Stimulated activated CD8-positive, alpha-beta memory T cell treated with anti-CD3 and anti-CD28 coated beads, Interleukin-12 subunit alpha, Interleukin-12 subunit beta, amount 100 ng/mL, for 1 hour (primary cell): ENCODE results near the gene UNK.

Source experiments
- DNase-seq: peaks from one replicate; pipeline ENCODE4 v3.0.0-alpha.2; 2020; ENCODE audit warnings: low read depth

The UNK gene

GRCh38 chr17:75836605-75837004 is 52.0 kb downstream of the UNK start:
- no peak for DNase-seq

GRCh38 chr17:75837899-75838298 is 53.3 kb downstream of the UNK start:
- DNase-seq = no peak

GRCh38 chr17:75838410-75838809 is 53.8 kb downstream of the UNK start:
- DNase-seq = no peak

GRCh38 chr17:75839942-75840798 is 55.6 kb downstream of the UNK start:
- no peak for DNase-seq

GRCh38 chr17:75840799-75841164 is 56.2 kb downstream of the UNK start:
- no peak for DNase-seq

GRCh38 chr17:75842411-75842810 is 57.8 kb downstream of the UNK start:
- no peak for DNase-seq

- DNase-seq = no peak
These were observed 58.5 kb downstream of the UNK start for GRCh38 chr17:75842963-75843576.

- DNase-seq = no peak
These were observed 59.2 kb downstream of the UNK start, which contains the start of gene UNC13D for GRCh38 chr17:75843577-75844529. Gene UNC13D, minus strand, starts transcription at chr17:75844404. Its CDS starts 67 bp downstream, at chr17:75844337.

GRCh38 chr17:75844530-75845057 is 60.0 kb downstream of the UNK start:
- DNase-seq = no peak

GRCh38 chr17:75845058-75845711 is 60.6 kb downstream of the UNK start:
- no peak for DNase-seq

- no peak for DNase-seq
These were observed 61.5 kb downstream of the UNK start for GRCh38 chr17:75845933-75846691.

GRCh38 chr17:75846692-75847613 is 62.3 kb downstream of the UNK start:
- no peak for DNase-seq

- DNase-seq = no peak
These were observed 63.3 kb downstream of the UNK start for GRCh38 chr17:75847614-75848522.

GRCh38 chr17:75848523-75849278 is 64.1 kb downstream of the UNK start:
- DNase-seq = peak; percentile 76

GRCh38 chr17:75849279-75849646 is 64.7 kb downstream of the UNK start:
- DNase-seq = no peak

GRCh38 chr17:75849724-75850123 is 65.1 kb downstream of the UNK start:
- no peak for DNase-seq

- DNase-seq = no peak
These were observed 66.5 kb downstream of the UNK start for GRCh38 chr17:75850928-75851692.
